Neural cell (in vitro differentiated cells): Measurements from ENCODE around the gene MYBPC1. TPM values are rescaled to one million over a fixed set of nuclear protein-coding genes. Genes with fewer than 3 reads are reported as not detected.

Experiments used
- H2AFZ ChIP-seq: fragments of 200-600, 300-800 bp; sonication (generic), shearing (Covaris generic); 2 replicates; pipeline ENCODE4 v1.6.0; 2014; ENCODE audit warnings: low read depth, mild to moderate bottlenecking, antibody characterized with exemption, low read length, moderate library complexity
- H3F3A ChIP-seq: fragments of 200-600 bp; shearing (Covaris generic); 2 replicates; pipeline ENCODE4 v1.6.1; 2016; ENCODE audit warnings: mild to moderate bottlenecking, moderate library complexity, mixed read lengths, antibody characterized with exemption, low read length; ENCODE audit not compliant: insufficient read depth, poor library complexity, severe bottlenecking
- H3K27ac ChIP-seq: fragments of 200-600, 300-800 bp; sonication (generic), shearing (Covaris generic); 2 replicates; pipeline ENCODE4 v1.5.1; 2014; ENCODE audit warnings: mild to moderate bottlenecking, low read length, moderate library complexity
- H3K27me3 ChIP-seq: fragments of 300-800, 200-600 bp; sonication (generic), shearing (Covaris generic); 2 replicates; pipeline ENCODE4 v1.6.0; 2014; ENCODE audit warnings: mild to moderate bottlenecking, low read depth, low read length, moderate library complexity; ENCODE audit not compliant: insufficient read depth
- H3K36me3 ChIP-seq: fragments of 300-800, 200-600 bp; sonication (generic), shearing (Covaris generic); 2 replicates; pipeline ENCODE4 v1.5.1; 2014; ENCODE audit warnings: mild to moderate bottlenecking, antibody characterized with exemption, low read length, moderate library complexity; ENCODE audit not compliant: insufficient read depth
- H3K4me2 ChIP-seq: fragments of 300-800, 200-600 bp; sonication (generic), shearing (Covaris generic); 2 replicates; pipeline ENCODE4 v1.6.0; 2014; ENCODE audit warnings: mild to moderate bottlenecking, low read length
- H3K4me3 ChIP-seq: fragments of 300-800, 200-600 bp; sonication (generic), shearing (Covaris generic); 2 replicates; pipeline ENCODE4 v1.5.1; 2014; ENCODE audit warnings: mild to moderate bottlenecking, low read length, moderate library complexity
- H3K79me2 ChIP-seq: fragments of 200-600 bp; shearing (Covaris generic); replicated peaks from 2 replicates; pipeline ENCODE4 v1.6.0; 2014; ENCODE audit warnings: mild to moderate bottlenecking, low read length, moderate library complexity; ENCODE audit not compliant: insufficient read depth
- H3K9ac ChIP-seq: fragments of 300-800, 200-600 bp; sonication (generic), shearing (Covaris generic); 2 replicates; pipeline ENCODE4 v1.6.1; 2016; ENCODE audit warnings: mild to moderate bottlenecking, low read length, mixed read lengths
- H3K9me2 ChIP-seq: fragments of 200-600 bp; shearing (Covaris generic); 2 replicates; pipeline ENCODE4 v1.6.1; 2016; ENCODE audit warnings: mild to moderate bottlenecking, low read length, mixed read lengths; ENCODE audit not compliant: insufficient read depth
- H3K9me3 ChIP-seq: fragments of 200-600, 300-800 bp; sonication (generic), shearing (Covaris generic); 2 replicates; pipeline ENCODE4 v1.6.1; 2016; ENCODE audit warnings: mild to moderate bottlenecking, mixed run types, low read length, moderate library complexity, mixed read lengths
- H4K20me1 ChIP-seq: fragments of 200-600 bp; shearing (Covaris generic); 2 replicates; pipeline ENCODE4 v1.6.1; 2016; ENCODE audit warnings: mild to moderate bottlenecking, mixed run types; ENCODE audit not compliant: insufficient read depth
- EP300 ChIP-seq: fragments of 450-650 bp; conservative IDR thresholded peaks from 2 replicates; pipeline ENCODE4 v1.6.1; 2014; ENCODE audit warnings: antibody characterized with exemption, mild to moderate bottlenecking, moderate library complexity; ENCODE audit not compliant: poor library complexity, severe bottlenecking
- EZH2 ChIP-seq: fragments of 200-600, 300-800 bp; shearing (Covaris generic), sonication (generic); IDR thresholded peaks from 2 replicates; pipeline ENCODE4 v1.6.1; 2014; ENCODE audit warnings: antibody characterized with exemption, low read length, borderline replicate concordance, mild to moderate bottlenecking; ENCODE audit not compliant: insufficient read depth, poor library complexity, severe bottlenecking
- MXI1 ChIP-seq: fragments of 450-650 bp; conservative IDR thresholded peaks from 2 replicates; pipeline ENCODE4 v1.6.1; 2014; ENCODE audit warnings: antibody characterized with exemption, mild to moderate bottlenecking; ENCODE audit not compliant: poor library complexity, severe bottlenecking
- POLR2AphosphoS5 ChIP-seq: IDR thresholded peaks from 2 replicates; pipeline ENCODE4 v1.6.1; 2012
- RAD21 ChIP-seq: fragments of 450-650 bp; conservative IDR thresholded peaks from 2 replicates; pipeline ENCODE4 v1.6.1; 2014; ENCODE audit warnings: antibody characterized with exemption, mild to moderate bottlenecking, moderate library complexity
- SMC3 ChIP-seq: fragments of 450-650 bp; conservative IDR thresholded peaks from 2 replicates; pipeline ENCODE4 v1.6.1; 2014; ENCODE audit warnings: antibody characterized with exemption, mild to moderate bottlenecking, moderate library complexity; ENCODE audit not compliant: poor library complexity
- TAF1 ChIP-seq: IDR thresholded peaks from 2 replicates; pipeline ENCODE4 v1.6.1; 2012; ENCODE audit warnings: low read depth
- polyA plus RNA-seq: library from polyadenylated mRNA; depleted of rRNA; stranded (reverse); fragments of >200 nt; gene quantifications from 2 replicates; pipeline ENCODE4 v1.2.3, GENCODE V29; 2014
- TF ChIP-seq, protein P1 (sequence below): fragments of 450-650 bp; IDR thresholded peaks from 2 replicates; pipeline ENCODE4 v1.5.1; 2014; ENCODE audit warnings: antibody characterized with exemption, mild to moderate bottlenecking, moderate library complexity; ENCODE audit not compliant: poor library complexity, severe bottlenecking
- TF ChIP-seq, protein P2 (sequence below): IDR thresholded peaks from 2 replicates; pipeline ENCODE4 v1.6.1; 2012; ENCODE audit warnings: borderline replicate concordance

The MYBPC1 gene
- polyA plus RNA-seq, 1 donor from 2014 or later: not detected

DNA sequence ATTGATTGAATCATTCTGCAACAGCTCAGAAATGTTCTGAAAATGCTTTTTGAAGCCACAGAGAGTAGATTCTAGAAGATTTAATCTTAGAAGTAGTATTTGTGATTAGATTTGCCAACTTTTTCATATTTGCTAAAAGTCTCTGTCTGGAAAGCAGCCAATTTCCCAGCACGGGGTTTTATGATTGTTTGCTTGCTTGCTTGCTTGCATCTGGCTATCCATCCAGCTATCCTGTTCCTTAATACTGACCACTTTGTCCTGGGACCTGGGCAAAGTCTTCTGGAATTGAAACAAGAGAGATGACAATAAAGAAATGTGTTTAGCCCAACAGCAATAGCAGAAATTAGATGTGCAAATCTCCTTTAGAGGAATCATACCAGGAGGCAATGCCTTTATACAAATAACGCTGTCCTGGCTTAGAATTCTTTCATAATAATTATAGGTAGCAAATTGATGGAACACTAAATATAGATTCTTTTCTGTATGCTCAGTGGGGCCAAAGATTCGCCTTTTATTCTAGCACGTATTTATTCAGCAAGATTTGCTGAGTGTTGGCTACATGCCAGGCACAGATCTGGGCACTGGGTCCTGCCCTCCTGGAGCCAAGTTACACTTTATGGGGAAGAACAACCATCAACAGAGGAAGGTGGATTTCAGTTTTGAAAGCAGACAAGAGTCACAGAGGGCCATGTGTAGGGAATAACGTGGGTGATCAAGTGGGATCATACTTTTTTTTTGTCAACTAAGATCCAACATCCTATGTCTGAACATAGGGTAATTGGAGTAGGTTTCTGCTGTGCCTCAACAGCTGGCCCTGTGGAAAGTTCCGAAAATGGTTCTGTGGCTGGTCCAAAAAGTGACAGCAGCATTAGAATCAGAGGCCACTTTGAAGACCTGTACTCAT lies 25.3 kb downstream of the MYBPC1 start:
- H4K20me1 ChIP-seq: no peaks in the 10 kb centered on the region
- no peaks in the 10 kb centered on the region for H3K27me3 ChIP-seq
- no peak overlapping the region for H3K9ac ChIP-seq
- no peaks in the 10 kb centered on the region for H3K79me2 ChIP-seq
- TF ChIP-seq POLR2AphosphoS5 (no peak), EP300 (no peak), TAF1 (no peak), EZH2 (no peak), SMC3 (no peak), MXI1 (no peak), RAD21 (no peak)
- TF ChIP-seq, protein P1, sequence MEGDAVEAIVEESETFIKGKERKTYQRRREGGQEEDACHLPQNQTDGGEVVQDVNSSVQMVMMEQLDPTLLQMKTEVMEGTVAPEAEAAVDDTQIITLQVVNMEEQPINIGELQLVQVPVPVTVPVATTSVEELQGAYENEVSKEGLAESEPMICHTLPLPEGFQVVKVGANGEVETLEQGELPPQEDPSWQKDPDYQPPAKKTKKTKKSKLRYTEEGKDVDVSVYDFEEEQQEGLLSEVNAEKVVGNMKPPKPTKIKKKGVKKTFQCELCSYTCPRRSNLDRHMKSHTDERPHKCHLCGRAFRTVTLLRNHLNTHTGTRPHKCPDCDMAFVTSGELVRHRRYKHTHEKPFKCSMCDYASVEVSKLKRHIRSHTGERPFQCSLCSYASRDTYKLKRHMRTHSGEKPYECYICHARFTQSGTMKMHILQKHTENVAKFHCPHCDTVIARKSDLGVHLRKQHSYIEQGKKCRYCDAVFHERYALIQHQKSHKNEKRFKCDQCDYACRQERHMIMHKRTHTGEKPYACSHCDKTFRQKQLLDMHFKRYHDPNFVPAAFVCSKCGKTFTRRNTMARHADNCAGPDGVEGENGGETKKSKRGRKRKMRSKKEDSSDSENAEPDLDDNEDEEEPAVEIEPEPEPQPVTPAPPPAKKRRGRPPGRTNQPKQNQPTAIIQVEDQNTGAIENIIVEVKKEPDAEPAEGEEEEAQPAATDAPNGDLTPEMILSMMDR: no peak
- TF ChIP-seq, protein P2, sequence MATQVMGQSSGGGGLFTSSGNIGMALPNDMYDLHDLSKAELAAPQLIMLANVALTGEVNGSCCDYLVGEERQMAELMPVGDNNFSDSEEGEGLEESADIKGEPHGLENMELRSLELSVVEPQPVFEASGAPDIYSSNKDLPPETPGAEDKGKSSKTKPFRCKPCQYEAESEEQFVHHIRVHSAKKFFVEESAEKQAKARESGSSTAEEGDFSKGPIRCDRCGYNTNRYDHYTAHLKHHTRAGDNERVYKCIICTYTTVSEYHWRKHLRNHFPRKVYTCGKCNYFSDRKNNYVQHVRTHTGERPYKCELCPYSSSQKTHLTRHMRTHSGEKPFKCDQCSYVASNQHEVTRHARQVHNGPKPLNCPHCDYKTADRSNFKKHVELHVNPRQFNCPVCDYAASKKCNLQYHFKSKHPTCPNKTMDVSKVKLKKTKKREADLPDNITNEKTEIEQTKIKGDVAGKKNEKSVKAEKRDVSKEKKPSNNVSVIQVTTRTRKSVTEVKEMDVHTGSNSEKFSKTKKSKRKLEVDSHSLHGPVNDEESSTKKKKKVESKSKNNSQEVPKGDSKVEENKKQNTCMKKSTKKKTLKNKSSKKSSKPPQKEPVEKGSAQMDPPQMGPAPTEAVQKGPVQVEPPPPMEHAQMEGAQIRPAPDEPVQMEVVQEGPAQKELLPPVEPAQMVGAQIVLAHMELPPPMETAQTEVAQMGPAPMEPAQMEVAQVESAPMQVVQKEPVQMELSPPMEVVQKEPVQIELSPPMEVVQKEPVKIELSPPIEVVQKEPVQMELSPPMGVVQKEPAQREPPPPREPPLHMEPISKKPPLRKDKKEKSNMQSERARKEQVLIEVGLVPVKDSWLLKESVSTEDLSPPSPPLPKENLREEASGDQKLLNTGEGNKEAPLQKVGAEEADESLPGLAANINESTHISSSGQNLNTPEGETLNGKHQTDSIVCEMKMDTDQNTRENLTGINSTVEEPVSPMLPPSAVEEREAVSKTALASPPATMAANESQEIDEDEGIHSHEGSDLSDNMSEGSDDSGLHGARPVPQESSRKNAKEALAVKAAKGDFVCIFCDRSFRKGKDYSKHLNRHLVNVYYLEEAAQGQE: no peak
- no peak overlapping the region for H2AFZ ChIP-seq
- H3K36me3 ChIP-seq: no peaks in the 10 kb centered on the region
- H3K4me3 ChIP-seq: no peak overlapping the region
- no peaks in the 10 kb centered on the region for H3K9me3 ChIP-seq
- H3K9me2 ChIP-seq: no peaks in the 10 kb centered on the region
- no peaks in the 10 kb centered on the region for H3F3A ChIP-seq
- no peak overlapping the region for H3K27ac ChIP-seq
- no peak overlapping the region for H3K4me2 ChIP-seq

DNA sequence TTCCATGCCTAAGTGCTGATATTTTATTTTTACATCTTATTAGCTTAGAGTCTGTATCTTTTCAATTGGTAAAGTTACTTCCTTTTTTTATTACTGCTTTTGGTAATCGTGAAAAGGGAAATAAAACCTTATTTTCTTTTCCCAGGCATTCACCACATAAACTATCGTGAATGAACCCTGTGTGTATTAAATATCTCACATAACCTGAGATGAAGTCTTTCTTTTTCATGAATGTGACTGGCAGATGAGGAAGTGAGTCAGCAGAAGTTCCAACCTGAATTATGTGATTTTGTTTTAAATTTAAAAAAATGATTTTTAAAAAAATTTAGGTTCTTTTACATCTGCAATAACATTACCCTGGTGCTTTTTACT lies 26.0 kb downstream of the MYBPC1 start:
- Histone ChIP-seq H4K20me1 (no peaks in the 10 kb centered on the region), H3K9ac (no peak overlapping the region), H3K79me2 (no peaks in the 10 kb centered on the region), H3K9me2 (no peaks in the 10 kb centered on the region), H2AFZ (no peak overlapping the region), H3K4me2 (no peak overlapping the region), H3K9me3 (no peaks in the 10 kb centered on the region), H3K36me3 (no peaks in the 10 kb centered on the region), H3K4me3 (no peak overlapping the region), H3K27ac (no peak overlapping the region), H3K27me3 (no peaks in the 10 kb centered on the region), H3F3A (no peaks in the 10 kb centered on the region)
- TF ChIP-seq SMC3 (no peak), EZH2 (no peak), EP300 (no peak), TAF1 (no peak), POLR2AphosphoS5 (no peak)
- TF ChIP-seq, protein P1: no peak
